H1 (cell line): Measurements from ENCODE around the gene PTHLH. TPM values are rescaled to one million over a fixed set of nuclear protein-coding genes. Genes with fewer than 3 reads are reported as not detected.

Experiments used
- CTCF ChIA-PET: fragments of 300-600 bp; sonication (Branson Sonifier 250); formaldehyde crosslinking; loops from one replicate; lab custom pipeline; 2021; ENCODE audit not compliant: partially characterized antibody; lab: Charles Lee
- POLR2A ChIA-PET: fragments of 300-600 bp; sonication (Branson Sonifier 250); formaldehyde crosslinking; loops from one replicate; lab custom pipeline; 2021; ENCODE audit warnings: inconsistent platforms; ENCODE audit not compliant: partially characterized antibody; lab: Charles Lee
- DNase-seq, 2 experiments: peaks; one replicate each; pipeline versions ENCODE4 v3.0.0 to v3.0.0-alpha.2; 2010 to 2022; ENCODE audit warnings: low spot score in 2 of 2, low read depth in 1 of 2, mixed read lengths in 1 of 2
- FAIRE-seq: peaks from 2 replicates; lab custom pipeline; 2011; peaks lifted over from hg19 to GRCh38; lab: Jason Lieb, UNC
- H2AFZ ChIP-seq: 2 replicates; pipeline ENCODE4 v1.8.1; 2012; ENCODE audit warnings: low read length, inconsistent platforms
- H2AK5ac ChIP-seq: 2 replicates; pipeline ENCODE4 v1.6.1; 2013; ENCODE audit warnings: low read depth, low read length
- H2BK120ac ChIP-seq: replicated peaks from 2 replicates; pipeline ENCODE3; 2013; ENCODE audit warnings: low read depth, low read length, inconsistent platforms
- H2BK12ac ChIP-seq: 2 replicates; pipeline ENCODE4 v1.6.1; 2013; ENCODE audit warnings: low read depth, low read length
- H2BK15ac ChIP-seq: 2 replicates; pipeline ENCODE4 v1.6.1; 2013; ENCODE audit warnings: low read length
- H2BK20ac ChIP-seq: 2 replicates; pipeline ENCODE4 v1.6.1; 2013; ENCODE audit warnings: low read length
- H2BK5ac ChIP-seq: 2 replicates; pipeline ENCODE4 v1.6.1; 2013; ENCODE audit warnings: low read depth, low read length
- H3K14ac ChIP-seq: 2 replicates; pipeline ENCODE4 v1.6.1; 2013; ENCODE audit warnings: inconsistent platforms; ENCODE audit not compliant: insufficient read length
- H3K18ac ChIP-seq: 2 replicates; pipeline ENCODE4 v1.6.1; 2013; ENCODE audit warnings: low read length; ENCODE audit errors: extremely low read depth
- H3K23ac ChIP-seq: 2 replicates; pipeline ENCODE4 v1.6.1; 2013; ENCODE audit warnings: inconsistent platforms; ENCODE audit not compliant: insufficient read length
- H3K23me2 ChIP-seq: 2 replicates; pipeline ENCODE4 v1.6.1; 2013; ENCODE audit warnings: low read depth, low read length
- H3K27ac ChIP-seq: 2 replicates; pipeline ENCODE4 v1.6.1; 2011; ENCODE audit warnings: low read depth, low read length, inconsistent platforms
- H3K27me3 ChIP-seq, 4 experiments: replicated peaks in 1 of 4; 1 replicate in 1 of 4; 2 replicates in 3 of 4; pipeline versions ENCODE4 v1.6.1 to v1.8.1; 2011 to 2013; ENCODE audit warnings: low read length in 3 of 4, mild to moderate bottlenecking in 3 of 4, inconsistent platforms in 2 of 4, mixed read lengths in 2 of 4, moderate library complexity in 1 of 4; ENCODE audit not compliant: control insufficient read depth in 3 of 4, insufficient read depth in 3 of 4; ENCODE audit errors: extremely low read depth in 1 of 4
- H3K36me3 ChIP-seq, 4 experiments: 2 replicates each; pipeline versions ENCODE4 v1.6.1 to v1.8.1; 2011 to 2013; ENCODE audit warnings: mild to moderate bottlenecking in 4 of 4, low read length in 3 of 4, moderate library complexity in 2 of 4, control low read depth in 1 of 4, inconsistent platforms in 1 of 4; ENCODE audit not compliant: insufficient read depth in 4 of 4, control insufficient read depth in 2 of 4
- H3K4ac ChIP-seq: replicated peaks from 2 replicates; pipeline ENCODE3; 2013; ENCODE audit warnings: low read length, low read depth, mixed read lengths, inconsistent platforms; ENCODE audit not compliant: insufficient read length
- H3K4me1 ChIP-seq, 4 experiments: replicated peaks in 1 of 4; 1 replicate in 1 of 4; 2 replicates in 3 of 4; pipeline versions ENCODE4 v1.6.1 to v1.8.1; 2011 to 2013; ENCODE audit warnings: low read length in 3 of 4, inconsistent platforms in 2 of 4, mixed read lengths in 1 of 4; ENCODE audit not compliant: insufficient read depth in 4 of 4, control insufficient read depth in 3 of 4
- H3K4me2 ChIP-seq, 2 experiments: 2 replicates each; pipeline versions ENCODE4 v1.6.1 to v1.8.1; 2011 to 2013; ENCODE audit warnings: low read depth in 2 of 2, low read length in 2 of 2, control low read depth in 1 of 2, inconsistent platforms in 1 of 2, mild to moderate bottlenecking in 1 of 2; ENCODE audit not compliant: insufficient read depth in 1 of 2
- H3K4me3 ChIP-seq, 4 experiments: fragments of 200-600, 300-600 bp in 1 of 4; sonication (generic), shearing (Covaris generic), sonication (Bioruptor Twin) in 1 of 4; 2 replicates each; pipeline versions ENCODE4 v1.5.1 to v1.8.1; 2011 to 2016; ENCODE audit warnings: low read length in 4 of 4, low read depth in 3 of 4, control low read depth in 2 of 4, inconsistent platforms in 2 of 4, mild to moderate bottlenecking in 2 of 4, mixed read lengths in 1 of 4, moderate library complexity in 1 of 4; ENCODE audit not compliant: insufficient read depth in 2 of 4; ENCODE audit errors: extremely low read depth in 1 of 4
- H3K56ac ChIP-seq: replicated peaks from 2 replicates; pipeline ENCODE3; 2013; ENCODE audit warnings: low read depth, mild to moderate bottlenecking, mixed read lengths, low read length, inconsistent platforms; ENCODE audit not compliant: insufficient read length
- H3K79me1 ChIP-seq: 2 replicates; pipeline ENCODE4 v1.6.1; 2013; ENCODE audit warnings: low read depth, low read length, control low read depth
- H3K79me2 ChIP-seq, 2 experiments: 2 replicates each; pipeline versions ENCODE4 v1.6.1 to v1.8.1; 2012 to 2013; ENCODE audit warnings: low read length in 2 of 2, mild to moderate bottlenecking in 2 of 2, inconsistent platforms in 1 of 2; ENCODE audit not compliant: insufficient read depth in 2 of 2, control insufficient read depth in 1 of 2
- H3K9ac ChIP-seq, 4 experiments: replicated peaks in 1 of 4; 1 replicate in 1 of 4; 2 replicates in 3 of 4; pipeline versions ENCODE4 v1.6.1 to v1.8.1; 2011 to 2013; ENCODE audit warnings: low read depth in 3 of 4, low read length in 3 of 4, control low read depth in 2 of 4, mild to moderate bottlenecking in 2 of 4, moderate library complexity in 2 of 4, inconsistent platforms in 1 of 4; ENCODE audit errors: extremely low read depth in 1 of 4
- H3K9me3 ChIP-seq, 2 experiments: 2 replicates each; pipeline versions ENCODE4 v1.6.1 to v1.8.1; 2012 to 2013; ENCODE audit warnings: mild to moderate bottlenecking in 2 of 2, moderate library complexity in 2 of 2, control low read depth in 1 of 2, inconsistent platforms in 1 of 2, low read depth in 1 of 2, low read length in 1 of 2, mixed read lengths in 1 of 2; ENCODE audit not compliant: insufficient read depth in 2 of 2
- H4K20me1 ChIP-seq, 2 experiments: replicated peaks in 1 of 2; 2 replicates each; pipeline versions ENCODE3 to v1.8.1; 2011 to 2013; ENCODE audit warnings: inconsistent platforms in 2 of 2, low read length in 2 of 2, mild to moderate bottlenecking in 1 of 2; ENCODE audit not compliant: insufficient read depth in 2 of 2, control insufficient read depth in 1 of 2
- H4K5ac ChIP-seq: 2 replicates; pipeline ENCODE4 v1.6.1; 2013; ENCODE audit warnings: low read length, low read depth, mixed read lengths, inconsistent platforms; ENCODE audit not compliant: insufficient read length
- H4K8ac ChIP-seq: 2 replicates; pipeline ENCODE4 v1.8.0; 2013; ENCODE audit warnings: mild to moderate bottlenecking, moderate library complexity, low read length, inconsistent platforms; ENCODE audit not compliant: insufficient read depth; ENCODE audit errors: extremely low read depth
- H4K91ac ChIP-seq: replicated peaks from 2 replicates; pipeline ENCODE3; 2013; ENCODE audit warnings: low read length, mixed read lengths, inconsistent platforms; ENCODE audit not compliant: insufficient read length
- CBX5 ChIP-seq: fragments of 300-800, 300-1000 bp; sonication (generic); IDR thresholded peaks from 2 replicates; pipeline ENCODE4 v1.7.1; 2016; ENCODE audit warnings: antibody characterized with exemption, low read length, low read depth
- CHD2 ChIP-seq: IDR thresholded peaks from 2 replicates; pipeline ENCODE4 v1.6.1; 2012; ENCODE audit warnings: low read length, improper control_type of control experiment
- EGR1 ChIP-seq: IDR thresholded peaks from 2 replicates; pipeline ENCODE4 v1.6.1; 2011; ENCODE audit warnings: low read depth, low read length, borderline replicate concordance
- FOSL1 ChIP-seq: IDR thresholded peaks from 2 replicates; pipeline ENCODE4 v1.6.1; 2011; ENCODE audit warnings: mild to moderate bottlenecking, low read depth, low read length, moderate library complexity; ENCODE audit not compliant: insufficient read depth
- GABPA ChIP-seq: IDR thresholded peaks from 2 replicates; pipeline ENCODE4 v1.6.1; 2011; ENCODE audit warnings: mild to moderate bottlenecking, low read length, moderate library complexity, borderline replicate concordance; ENCODE audit not compliant: insufficient read depth
- GTF2F1 ChIP-seq: IDR thresholded peaks from 2 replicates; pipeline ENCODE4 v1.6.1; 2012; ENCODE audit warnings: low read depth, low read length, improper control_type of control experiment, borderline replicate concordance
- KDM4A ChIP-seq: IDR thresholded peaks from one replicate; pipeline ENCODE4 v1.7.1; 2012; ENCODE audit warnings: low read depth, mild to moderate bottlenecking, moderate library complexity, low read length, inconsistent platforms; ENCODE audit not compliant: severe bottlenecking
- KDM5A ChIP-seq: fragments of 200-600 bp; IDR thresholded peaks from 2 replicates; pipeline ENCODE4 v1.7.1; 2012; ENCODE audit warnings: mild to moderate bottlenecking, low read length, inconsistent platforms, mixed read lengths
- RXRA ChIP-seq: IDR thresholded peaks from 2 replicates; pipeline ENCODE4 v1.6.1; 2011; ENCODE audit warnings: low read depth, mild to moderate bottlenecking, low read length, moderate library complexity; ENCODE audit not compliant: insufficient read depth
- SP2 ChIP-seq: IDR thresholded peaks from 2 replicates; pipeline ENCODE4 v1.6.1; 2012; ENCODE audit warnings: mild to moderate bottlenecking, low read length, inconsistent platforms
- WGBS, 2 experiments: shearing (Covaris generic) in 1 of 2; methylation state at CpG; one replicate each; pipeline versions ENCODE4 v1.1.6 to v1.1.7; 2013 to 2015; ENCODE audit warnings: low lambda C conversion rate in 2 of 2, mixed read lengths in 2 of 2, inconsistent platforms in 1 of 2, low coverage in 1 of 2, missing lambda C conversion rate in 1 of 2; ENCODE audit not compliant: insufficient replicate concordance in 2 of 2, insufficient coverage in 1 of 2, insufficient read length in 1 of 2; ENCODE audit errors: extremely low coverage in 1 of 2, missing lambda C conversion rate in 1 of 2; 5-methylcytosine and 5-hydroxymethylcytosine counted together
- polyA plus RNA-seq, 7 experiments: library from polyadenylated mRNA; depleted of rRNA in 3 of 7; stranded (reverse) in 5 of 7; unstranded in 2 of 7; fragments of >200 nt in 5 of 7; fragments of 200-250 nt in 2 of 7; gene quantifications; 1 replicate in 5 of 7; 2 replicates in 1 of 7; 4 replicates in 1 of 7; pipeline versions ENCODE4 v1.2.1 to v1.2.3, GENCODE V29; 2011 to 2013; ENCODE audit warnings: missing spikeins in 2 of 7, mixed read lengths in 2 of 7
- total RNA-seq: library from RNA; stranded (reverse); fragmentation: NEBNext Ultra II Directional; extraction: Animal tissue kit (Norgen Biotek cat#: 25700); gene quantifications from 2 replicates; pipeline ENCODE4 v1.2.1, GENCODE V29; 2021
- TF ChIP-seq, protein P1 (sequence below): IDR thresholded peaks from 2 replicates; pipeline ENCODE4 v1.6.1; 2012; ENCODE audit warnings: low read length, inconsistent platforms
- TF ChIP-seq, protein P2 (sequence below): IDR thresholded peaks from 2 replicates; pipeline ENCODE4 v1.6.1; 2011; ENCODE audit warnings: low read depth, mild to moderate bottlenecking, low read length; ENCODE audit not compliant: insufficient read depth

PTHLH gene
- total and polyA plus RNA-seq, 2 of the 8 experiments (the other 6 are each of a cell fraction or from before 2014, with no cell fraction given): 0.32 TPM; not detected in 1

DNA sequence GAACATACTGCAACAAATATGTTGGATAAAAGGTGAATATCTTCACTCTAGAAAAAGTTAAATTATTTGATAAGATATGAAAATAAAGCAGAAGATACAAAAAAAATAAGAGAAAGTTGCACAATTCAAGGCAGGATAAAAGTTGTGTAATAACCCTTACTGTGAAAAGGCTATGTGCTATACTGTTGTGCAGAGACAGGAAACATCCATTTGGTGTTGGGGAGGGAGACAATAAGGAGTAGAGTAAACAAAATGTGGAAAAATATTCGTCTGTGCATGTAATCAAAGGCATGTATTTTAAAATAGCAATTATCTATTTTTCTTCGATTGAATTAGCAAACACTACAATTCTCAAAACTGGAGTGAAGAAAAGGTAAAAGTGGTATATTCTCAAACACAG lies 34.8 kb downstream of the PTHLH start:
- H3K23me2 ChIP-seq: no peaks in the 10 kb centered on the region; the same call in 1 of the 2 replicates
- no peaks in the 10 kb centered on the region for H3K27me3 ChIP-seq
- ChIA-PET CTCF (interaction anchor here (1.3 to 1.4 kb wide), 2 partner anchors 14 to 93 kb away, joined by 3 read pairs; no protein-coding TSS in a partner anchor), POLR2A (no interaction called here)
- no peak overlapping the region for H2BK120ac ChIP-seq
- no peak overlapping the region for H3K9ac ChIP-seq
- H2BK15ac ChIP-seq: no peak overlapping the region
- no peak overlapping the region for H4K5ac ChIP-seq
- H3K23ac ChIP-seq: no peak overlapping the region
- 71% methylated on average over 2 of the region's 2 CpGs; no CpG with 5 or more reads in 1 of the 2 experiments for WGBS, 2 experiments
- no peak overlapping the region for H4K8ac ChIP-seq
- FAIRE-seq: no peak
- no peaks in the 10 kb centered on the region for H4K20me1 ChIP-seq
- H3K9me3 ChIP-seq: no peaks in the 10 kb centered on the region
- H3K18ac ChIP-seq: no peak overlapping the region
- no peaks in the 10 kb centered on the region for H3K79me1 ChIP-seq
- H2AFZ ChIP-seq: no peak overlapping the region
- H3K4me1 ChIP-seq: no peaks in the 10 kb centered on the region
- H4K91ac ChIP-seq: no peak overlapping the region
- no peak overlapping the region for H3K27ac ChIP-seq
- no peaks in the 10 kb centered on the region for H3K36me3 ChIP-seq
- H3K14ac ChIP-seq: no peak overlapping the region
- no peak overlapping the region for H2AK5ac ChIP-seq
- no peak overlapping the region for H3K56ac ChIP-seq
- no peaks in the 10 kb centered on the region for H3K79me2 ChIP-seq
- no peak overlapping the region for H2BK5ac ChIP-seq
- no peak overlapping the region for H2BK20ac ChIP-seq
- no peak overlapping the region for H3K4ac ChIP-seq
- DNase-seq: no peak
- no peak overlapping the region for H3K4me2 ChIP-seq
- H3K4me3 ChIP-seq: no peak overlapping the region
- H2BK12ac ChIP-seq: no peak overlapping the region
- TF ChIP-seq CBX5 (no peak), KDM4A (no peak), GABPA (no peak), SP2 (no peak), FOSL1 (no peak), KDM5A (no peak), GTF2F1 (no peak), EGR1 (no peak), CHD2 (no peak), RXRA (no peak)
- TF ChIP-seq, protein P1, sequence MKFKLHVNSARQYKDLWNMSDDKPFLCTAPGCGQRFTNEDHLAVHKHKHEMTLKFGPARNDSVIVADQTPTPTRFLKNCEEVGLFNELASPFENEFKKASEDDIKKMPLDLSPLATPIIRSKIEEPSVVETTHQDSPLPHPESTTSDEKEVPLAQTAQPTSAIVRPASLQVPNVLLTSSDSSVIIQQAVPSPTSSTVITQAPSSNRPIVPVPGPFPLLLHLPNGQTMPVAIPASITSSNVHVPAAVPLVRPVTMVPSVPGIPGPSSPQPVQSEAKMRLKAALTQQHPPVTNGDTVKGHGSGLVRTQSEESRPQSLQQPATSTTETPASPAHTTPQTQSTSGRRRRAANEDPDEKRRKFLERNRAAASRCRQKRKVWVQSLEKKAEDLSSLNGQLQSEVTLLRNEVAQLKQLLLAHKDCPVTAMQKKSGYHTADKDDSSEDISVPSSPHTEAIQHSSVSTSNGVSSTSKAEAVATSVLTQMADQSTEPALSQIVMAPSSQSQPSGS: no peak
- TF ChIP-seq, protein P2, sequence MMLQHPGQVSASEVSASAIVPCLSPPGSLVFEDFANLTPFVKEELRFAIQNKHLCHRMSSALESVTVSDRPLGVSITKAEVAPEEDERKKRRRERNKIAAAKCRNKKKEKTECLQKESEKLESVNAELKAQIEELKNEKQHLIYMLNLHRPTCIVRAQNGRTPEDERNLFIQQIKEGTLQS: no peak
